Activated CD4-positive, alpha-beta T cell treated with anti-CD3 and anti-CD28 coated beads for 48 hours (primary cell): Measurements from ENCODE around the gene MGAT5.

Experiments used
- DNase-seq: peaks from one replicate; pipeline ENCODE4 v3.0.0-alpha.2; 2020

The MGAT5 gene

GRCh38 chr2:134257509-134257908, 3.6 kb downstream of the MGAT5 start:
- no peak for DNase-seq

- DNase-seq, result no peak
Measured at GRCh38 chr2:134257965-134258683, 4.3 kb downstream of the MGAT5 start.

GRCh38 chr2:134258684-134259388, 5.0 kb downstream of the MGAT5 start:
- DNase-seq, result peak; percentile 52

GRCh38 chr2:134259571-134259970, 5.7 kb downstream of the MGAT5 start:
- DNase-seq, result no peak

- DNase-seq, result no peak
Measured at GRCh38 chr2:134259994-134260393, 6.1 kb downstream of the MGAT5 start.

- DNase-seq, result no peak
Measured at GRCh38 chr2:134260713-134261112, 6.8 kb downstream of the MGAT5 start.

- no peak for DNase-seq
Measured at GRCh38 chr2:134261398-134262131, 7.7 kb downstream of the MGAT5 start.

- no peak for DNase-seq
Measured at GRCh38 chr2:134262684-134263083, 8.8 kb downstream of the MGAT5 start.

- no peak for DNase-seq
Measured at GRCh38 chr2:134268265-134268664, 14.4 kb downstream of the MGAT5 start.

GRCh38 chr2:134269230-134269629, 15.4 kb downstream of the MGAT5 start:
- no peak for DNase-seq

GRCh38 chr2:134269972-134270735, 16.3 kb downstream of the MGAT5 start:
- no peak for DNase-seq

GRCh38 chr2:134271758-134272157, 17.9 kb downstream of the MGAT5 start:
- no peak for DNase-seq

GRCh38 chr2:134272806-134273205, 18.9 kb downstream of the MGAT5 start:
- DNase-seq, result no peak

GRCh38 chr2:134273256-134273983, 19.5 kb downstream of the MGAT5 start:
- no peak for DNase-seq

- no peak for DNase-seq
Measured at GRCh38 chr2:134274121-134274520, 20.2 kb downstream of the MGAT5 start.

- no peak for DNase-seq
Measured at GRCh38 chr2:134275058-134275862, 21.4 kb downstream of the MGAT5 start.

GRCh38 chr2:134276381-134277172, 22.7 kb downstream of the MGAT5 start:
- DNase-seq, result no peak

GRCh38 chr2:134277223-134277622, 23.4 kb downstream of the MGAT5 start:
- no peak for DNase-seq

GRCh38 chr2:134278553-134278952, 24.7 kb downstream of the MGAT5 start:
- DNase-seq, result no peak

GRCh38 chr2:134279417-134279816, 25.5 kb downstream of the MGAT5 start:
- no peak for DNase-seq

- no peak for DNase-seq
Measured at GRCh38 chr2:134280231-134280630, 26.4 kb downstream of the MGAT5 start.
